AML-193 (cell line): ENCODE data around the gene TTLL3.
"Not testable (repeated sequence)": the region's sequence is repeated elsewhere in the genome, so short reads cannot be mapped to it uniquely, and the experiment has no call there.

Experiments
- DNase-seq, 2 experiments: peaks; one replicate each; lab custom pipeline; 2025; lab: John Stamatoyannopoulos, UW

Gene TTLL3

DNA sequence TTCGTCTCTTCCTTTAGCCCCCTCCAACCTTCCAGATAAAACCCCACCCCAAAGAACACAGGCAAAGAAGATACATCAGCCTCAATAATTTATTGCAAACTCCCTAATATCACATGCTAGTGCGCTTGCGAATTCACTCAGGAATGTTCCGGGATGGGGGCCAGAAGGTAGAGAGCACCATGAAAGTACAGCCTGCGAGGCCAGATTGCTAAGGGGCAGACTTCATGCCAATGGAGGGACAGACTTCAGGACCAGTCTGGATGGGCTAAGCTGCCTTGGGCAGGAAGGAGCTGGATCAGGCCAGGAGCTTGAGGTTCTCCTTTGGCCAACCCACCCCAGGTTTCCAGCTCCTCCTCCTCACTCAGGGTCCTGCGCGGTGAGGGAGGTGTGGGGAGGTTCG is 56.6 kb downstream of the TTLL3 start:
- DNase-seq: no peak

- DNase-seq: no peak
These were observed 57.0 kb downstream of the TTLL3 start for GRCh38 chr3:9867106-9867505.

DNA sequence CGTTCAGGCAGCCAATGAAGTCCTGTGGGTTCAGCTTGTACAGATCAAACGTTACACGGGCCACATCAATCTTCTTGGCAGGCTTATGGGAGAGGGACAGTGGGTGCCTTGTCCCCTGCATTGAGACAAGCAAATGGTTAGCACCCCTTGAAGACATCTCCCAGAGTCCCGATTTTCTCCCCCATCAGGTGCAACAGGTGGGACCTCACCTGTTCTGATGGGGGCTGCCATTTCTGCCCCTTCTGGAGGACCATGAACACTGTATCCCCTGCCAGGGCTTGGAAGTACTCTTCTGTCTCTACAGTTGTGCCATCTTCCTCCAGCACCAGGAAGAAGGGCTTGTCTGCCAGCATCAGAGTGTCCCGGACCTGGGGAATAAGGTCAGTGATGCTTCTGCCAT is 59.9 kb downstream of the TTLL3 start:
- DNase-seq: no peak

DNA sequence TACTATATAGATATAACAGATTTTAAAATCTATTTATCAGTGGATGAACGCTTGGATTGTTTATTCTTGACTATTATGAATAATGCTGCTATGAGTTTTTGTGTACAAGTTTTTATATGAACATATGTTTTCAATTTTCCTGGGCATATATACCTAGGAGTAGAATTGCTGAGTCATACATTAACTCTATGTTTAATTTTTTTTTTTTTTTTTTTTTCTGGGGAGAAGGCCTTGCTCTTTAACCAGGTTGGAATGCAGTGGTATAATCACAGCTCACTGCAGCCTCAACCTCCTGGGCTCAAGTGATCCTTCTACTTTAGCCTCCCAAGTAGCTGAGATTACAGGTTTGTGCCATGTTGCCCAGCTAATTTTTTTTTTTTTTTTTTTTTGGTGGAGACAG is 60.9 kb downstream of the TTLL3 start:
- no peak for DNase-seq

GRCh38 chr3:9872067-9872466 is 62.0 kb downstream of the TTLL3 start:
- DNase-seq: not testable (repeated sequence)

- no peak for DNase-seq
These were observed 65.4 kb downstream of the TTLL3 start for GRCh38 chr3:9875448-9875847.

DNA sequence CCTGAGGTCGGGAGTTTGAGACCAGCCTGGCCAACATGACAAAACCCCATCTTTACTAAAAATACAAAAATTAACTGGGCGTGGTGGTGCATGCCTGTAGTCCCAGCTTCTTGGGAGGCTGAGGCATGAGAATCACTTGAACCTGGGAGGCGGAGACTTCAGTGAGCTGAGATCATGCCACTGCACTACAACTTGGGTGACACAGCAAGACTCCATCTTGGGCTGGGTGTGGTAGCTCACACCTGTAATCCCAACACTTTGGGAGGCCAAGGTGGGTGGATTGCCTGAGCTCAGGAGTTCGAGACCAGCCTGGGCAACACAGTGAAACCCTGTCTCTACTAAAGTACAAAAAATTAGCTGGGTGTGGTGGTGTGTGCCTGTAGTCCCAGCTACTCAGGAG is 66.2 kb downstream of the TTLL3 start:
- DNase-seq: not testable (repeated sequence)

DNA sequence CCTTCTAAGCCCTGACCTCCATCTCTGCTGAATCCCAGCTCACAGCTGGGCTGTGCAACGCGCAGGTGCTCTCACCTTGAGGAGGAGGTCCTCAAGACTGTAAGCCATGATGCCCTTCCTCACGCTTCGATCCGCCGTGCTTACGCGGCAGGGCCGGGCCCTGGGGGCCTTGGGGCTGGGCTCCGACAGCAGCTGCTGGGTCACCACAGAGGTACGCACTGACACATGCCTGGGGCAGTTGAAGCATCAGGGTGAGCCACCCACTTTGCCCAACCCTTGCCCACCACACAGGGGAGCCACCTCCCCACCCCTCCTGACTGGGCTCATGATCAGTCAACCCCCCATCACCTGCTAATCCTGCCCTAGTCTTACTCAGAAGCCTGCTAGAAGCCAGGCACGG is 66.9 kb downstream of the TTLL3 start:
- DNase-seq: no peak

GRCh38 chr3:9878700-9879099 is 68.6 kb downstream of the TTLL3 start:
- no peak for DNase-seq

GRCh38 chr3:9879830-9880549 is 69.9 kb downstream of the TTLL3 start, which contains the start of gene CIDEC:
TSS of gene CIDEC (minus strand) at chr3:9880253. CDS start at chr3:9878486, 1,767 bp downstream.
- DNase-seq: no peak

GRCh38 chr3:9881441-9881840 is 71.4 kb downstream of the TTLL3 start:
- no peak for DNase-seq

DNA sequence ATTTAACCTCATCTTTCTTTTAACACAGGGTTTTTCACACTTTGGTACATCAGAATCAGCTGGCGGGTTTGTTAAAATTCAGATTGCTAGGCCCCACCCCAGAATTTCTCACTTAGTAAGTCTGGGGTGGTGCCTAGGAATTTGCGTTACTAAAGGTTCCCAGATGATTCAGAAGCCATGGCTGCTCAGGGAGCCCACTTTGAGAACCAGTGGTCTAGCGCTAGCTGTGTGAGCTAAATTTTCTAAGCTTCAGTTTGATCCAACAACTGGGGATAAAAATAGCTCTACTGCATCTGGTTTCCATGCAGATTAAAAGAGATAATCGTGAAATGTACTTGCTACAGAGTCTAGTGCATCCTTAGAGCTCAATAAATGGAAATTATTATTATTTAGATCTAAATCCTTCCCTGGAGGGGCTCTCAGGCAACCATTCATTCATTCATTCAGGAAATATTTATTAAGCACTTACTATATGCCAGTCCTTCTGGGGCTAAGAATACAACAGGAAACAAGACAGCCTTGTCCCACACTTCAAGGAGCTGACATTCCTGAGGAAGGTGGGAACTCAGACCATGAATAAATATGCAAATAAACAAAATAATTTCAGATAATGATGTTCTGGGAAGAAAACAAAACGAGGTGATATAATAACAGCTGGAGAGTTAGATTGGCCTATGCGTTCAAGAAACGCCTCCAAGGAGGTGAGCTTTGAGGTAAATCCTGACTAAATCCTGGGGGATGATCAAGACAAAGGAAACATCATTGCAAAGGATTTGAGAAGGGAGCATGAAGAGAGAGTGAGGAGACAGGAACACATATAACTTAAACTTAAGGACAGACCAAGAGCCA is 73.9 kb downstream of the TTLL3 start:
- no peak for DNase-seq

DNA sequence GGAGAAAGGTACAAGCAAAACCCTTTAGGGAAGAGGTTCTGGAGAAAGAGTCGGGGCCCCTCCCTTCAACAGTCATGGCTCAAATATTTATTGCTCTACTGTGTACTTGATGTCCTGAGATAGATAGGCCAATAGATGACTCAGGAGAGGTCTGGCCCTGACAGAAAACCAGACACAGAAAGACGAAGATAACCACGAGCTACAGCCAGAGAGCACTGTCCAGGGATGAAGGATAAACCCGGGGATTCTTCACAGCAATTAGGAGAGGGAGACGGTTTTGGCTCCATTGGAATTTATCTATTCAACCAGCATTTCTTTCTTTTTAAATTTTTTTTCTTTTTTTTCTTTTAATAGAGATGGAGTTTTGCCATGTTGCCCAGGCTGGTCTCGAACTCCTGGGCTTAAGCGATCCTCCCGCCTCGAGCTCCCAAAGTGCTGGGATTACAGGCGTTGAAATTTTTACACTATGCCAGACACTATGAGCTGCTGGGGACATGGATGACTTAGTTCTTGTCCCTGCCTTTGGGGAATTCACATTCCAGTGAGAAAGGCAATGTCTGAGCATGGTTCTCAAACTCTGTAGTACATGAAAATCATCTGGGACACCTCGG is 74.6 kb downstream of the TTLL3 start:
- no peak for DNase-seq
